Measurements from ENCODE around the gene PRLR. TPM values are rescaled to one million over a fixed set of nuclear protein-coding genes. Genes with fewer than 3 reads are reported as not detected.

PRLR gene
- total and polyA plus RNA-seq, 11 donors = 0.08 to 2.2 (median 0.57) TPM

GRCh38 chr5:35059251-35059650, 171.0 kb downstream of the PRLR start:
- Histone ChIP-seq H3K27me3 (peaks cover 0 to 6% (median 0%) of the 10 kb centered on the region in 9 donors), H3K27ac (no peak overlapping the region), H3K9me3 (no peaks in the 10 kb centered on the region), H3K4me3 (no peak overlapping the region), H3K4me1 (no peaks in the 10 kb centered on the region), H3K36me3 (no peaks in the 10 kb centered on the region)
- intact Hi-C loops (cut with DNase I) = no loop called here
- TF ChIP-seq POLR2A (IDR thresholded peaks at IDR 0.05) = no peak
- ATAC-seq (no peak), DNase-seq (no peak)

- no peak for TF ChIP-seq CTCF (IDR thresholded peaks at IDR 0.05)
- no peak for TF ChIP-seq POLR2A (IDR thresholded peaks at IDR 0.05)
- Histone ChIP-seq H3K4me1 (no peaks in the 10 kb centered on the region), H3K36me3 (no peaks in the 10 kb centered on the region), H3K9me3 (no peaks in the 10 kb centered on the region), H3K4me3 (no peak overlapping the region), H3K27ac (no peak overlapping the region), H3K27me3 (peaks cover 0 to 6% (median 0%) of the 10 kb centered on the region in 9 donors)
- DNase-seq (no peak), ATAC-seq (no peak)
- intact Hi-C loops (cut with DNase I) = no loop called here
- WGBS, 4 donors = 78 to 82% (median 79%) methylated on average over 3 of the region's 3 CpGs
These were observed 171.9 kb downstream of the PRLR start for GRCh38 chr5:35058374-35058788.

- no peak for TF ChIP-seq POLR2A (IDR thresholded peaks at IDR 0.05)
- TF ChIP-seq CTCF (IDR thresholded peaks at IDR 0.05) = no peak
- ATAC-seq (no peak), DNase-seq (no peak)
- Histone ChIP-seq H3K4me3 (no peak overlapping the region), H3K27me3 (peaks cover 0 to 6% (median 0%) of the 10 kb centered on the region in 9 donors), H3K9me3 (no peaks in the 10 kb centered on the region), H3K4me1 (no peaks in the 10 kb centered on the region), H3K36me3 (no peaks in the 10 kb centered on the region), H3K27ac (no peak overlapping the region)
- 65 to 82% (median 73%) methylated on average over 2 of the region's 2 CpGs for WGBS, 4 donors
- intact Hi-C loops (cut with DNase I) = no loop called here
These were observed 173.6 kb downstream of the PRLR start for GRCh38 chr5:35056686-35057085.

- H3K27me3 ChIP-seq = peaks cover 0 to 7% (median 0%) of the 10 kb centered on the region in 9 donors
- no peaks in the 10 kb centered on the region for H3K36me3 ChIP-seq
- no peaks in the 10 kb centered on the region for H3K4me1 ChIP-seq
- TF ChIP-seq POLR2A (IDR thresholded peaks at IDR 0.05) = no peak
- no peak for TF ChIP-seq CTCF (IDR thresholded peaks at IDR 0.05)
- intact Hi-C loops (cut with DNase I) = no loop called here
- ATAC-seq (no peak), DNase-seq (no peak)
- WGBS, 4 donors = 85 to 88% (median 87%) methylated on average over 4 of the region's 4 CpGs
- H3K9me3 ChIP-seq = no peaks in the 10 kb centered on the region
- no peak overlapping the region for H3K27ac ChIP-seq
- H3K4me3 ChIP-seq = no peak overlapping the region
These were observed 177.4 kb downstream of the PRLR start for GRCh38 chr5:35052838-35053237.

GRCh38 chr5:35050541-35051126, 179.7 kb downstream of the PRLR start:
- H3K27me3 ChIP-seq = peaks cover 0 to 15% (median 0%) of the 10 kb centered on the region in 9 donors
- intact Hi-C loops (cut with DNase I) = no loop called here
- DNase-seq = no peak
- H3K27ac ChIP-seq = no peak overlapping the region
- no peaks in the 10 kb centered on the region for H3K4me1 ChIP-seq
- no peak overlapping the region for H3K4me3 ChIP-seq
- no peaks in the 10 kb centered on the region for H3K9me3 ChIP-seq
- TF ChIP-seq POLR2A (IDR thresholded peaks at IDR 0.05) (no peak), CTCF (IDR thresholded peaks at IDR 0.05) (no peak)
- H3K36me3 ChIP-seq = no peaks in the 10 kb centered on the region
- 85 to 89% (median 86%) methylated on average over 3 of the region's 3 CpGs for WGBS, 4 donors
- no peak for ATAC-seq

Data from heart left ventricle (tissue), 16 donors.